ENCODE data around the gene OCA2. TPM values are rescaled to one million over a fixed set of nuclear protein-coding genes. Genes with fewer than 3 reads are reported as not detected.

Gene OCA2
- total RNA-seq, 1 donor from 2014 or later = not detected

DNA sequence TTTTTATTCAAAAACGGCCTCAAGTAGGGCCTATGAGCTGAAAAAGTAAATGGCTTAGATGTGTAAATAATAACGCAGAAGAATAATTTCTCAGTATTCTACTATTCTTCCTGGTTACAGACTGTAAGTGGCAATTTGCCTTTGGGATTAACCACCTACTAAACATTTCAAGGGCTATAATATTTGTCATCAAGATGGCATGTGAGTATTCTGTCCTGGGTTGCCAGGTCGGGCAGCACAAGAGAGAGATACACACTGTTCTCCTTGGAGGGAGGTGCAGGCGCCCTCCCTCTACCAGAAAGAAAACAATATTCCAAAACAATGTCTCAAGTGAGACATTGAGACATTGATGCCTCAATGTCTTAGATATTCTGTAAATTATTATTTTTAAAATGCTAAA is 278.4 kb downstream of the OCA2 start:
- no peak for DNase-seq (ENCODE audit: low read depth in 2 of 2)

GRCh38 chr15:27820232-27820631 is 278.9 kb downstream of the OCA2 start:
- DNase-seq (ENCODE audit: low read depth in 2 of 2) = no peak

- no peak for DNase-seq (ENCODE audit: low read depth in 2 of 2)
Observed at GRCh38 chr15:27817258-27817657, 281.9 kb downstream of the OCA2 start.

- DNase-seq (ENCODE audit: low read depth in 2 of 2) = no peak
Observed at GRCh38 chr15:27816790-27817189, 282.3 kb downstream of the OCA2 start.

DNA sequence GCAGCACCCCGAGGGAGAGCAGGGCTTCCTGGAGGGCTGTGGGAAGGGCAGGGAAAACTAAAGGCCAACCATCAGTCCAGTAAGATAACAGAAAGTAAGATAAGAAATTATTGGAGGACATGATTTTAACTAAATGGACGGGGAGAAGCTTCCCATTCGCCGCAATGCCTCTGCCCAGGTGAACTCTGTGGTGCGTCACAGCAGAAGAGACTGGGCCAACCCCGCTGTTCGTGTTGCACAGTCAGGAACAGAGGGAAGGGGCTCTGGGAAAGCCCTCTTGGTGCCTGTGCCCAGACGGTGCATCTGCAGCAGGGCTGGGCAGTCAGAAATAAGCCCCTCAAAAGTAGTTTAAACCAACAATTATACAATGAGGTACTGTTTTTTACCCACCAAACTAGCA is 284.1 kb downstream of the OCA2 start:
- DNase-seq (ENCODE audit: low read depth in 2 of 2) = no peak

- no peak for DNase-seq (ENCODE audit: low read depth in 2 of 2)
Observed at GRCh38 chr15:27813139-27813538, 286.0 kb downstream of the OCA2 start.

- DNase-seq (ENCODE audit: low read depth in 2 of 2) = no peak
Observed at GRCh38 chr15:27808182-27808581, 290.9 kb downstream of the OCA2 start.

- no peak for DNase-seq (ENCODE audit: low read depth in 2 of 2)
Observed at GRCh38 chr15:27807335-27807734, 291.8 kb downstream of the OCA2 start.

DNA sequence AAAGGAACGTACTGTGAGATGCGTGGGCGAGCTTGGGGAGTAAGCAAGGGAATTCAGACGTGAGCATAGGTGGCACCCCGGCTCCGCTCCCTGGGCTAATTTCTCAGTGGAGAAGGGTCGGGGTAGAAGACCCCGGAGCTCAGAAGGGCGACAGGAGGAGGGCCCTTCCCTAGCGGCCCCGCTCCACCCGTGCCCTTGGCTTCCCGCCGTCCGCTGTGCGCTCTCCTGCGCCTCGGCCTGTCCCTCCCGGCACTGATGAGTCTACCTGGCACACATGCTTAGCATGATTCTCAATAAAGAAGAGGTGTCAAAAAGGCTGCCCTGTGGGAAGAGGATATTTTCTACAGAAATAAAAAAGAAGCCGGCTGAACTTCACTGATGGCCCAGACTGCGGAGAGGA is 292.7 kb downstream of the OCA2 start:
- DNase-seq (ENCODE audit: low read depth in 2 of 2) = no peak

GRCh38 chr15:27805261-27806220 is 293.6 kb downstream of the OCA2 start:
- DNase-seq (ENCODE audit: low read depth in 2 of 2) = no peak

GRCh38 chr15:27804569-27805260 is 294.4 kb downstream of the OCA2 start:
- no peak for DNase-seq (ENCODE audit: low read depth in 2 of 2)

DNA sequence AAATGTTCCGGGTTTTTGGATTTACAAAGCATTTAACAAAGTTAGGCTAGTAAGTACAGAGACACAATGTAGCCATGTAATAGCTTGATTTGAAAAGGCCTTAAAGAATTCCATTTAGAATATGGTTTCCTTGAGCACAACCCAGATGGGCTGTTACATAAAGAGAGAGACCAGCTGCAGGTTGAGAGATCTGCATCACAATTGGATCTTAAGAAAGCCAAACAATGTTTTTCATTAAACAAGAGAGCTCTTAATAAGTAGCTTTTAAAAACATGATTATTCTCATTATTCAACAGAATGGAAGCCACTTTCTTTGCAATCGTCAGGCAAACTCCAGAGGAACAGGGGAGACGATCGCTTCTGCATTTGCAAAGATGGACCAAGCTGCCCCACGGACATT is 300.3 kb downstream of the OCA2 start:
- DNase-seq (ENCODE audit: low read depth in 2 of 2) = no peak

DNA sequence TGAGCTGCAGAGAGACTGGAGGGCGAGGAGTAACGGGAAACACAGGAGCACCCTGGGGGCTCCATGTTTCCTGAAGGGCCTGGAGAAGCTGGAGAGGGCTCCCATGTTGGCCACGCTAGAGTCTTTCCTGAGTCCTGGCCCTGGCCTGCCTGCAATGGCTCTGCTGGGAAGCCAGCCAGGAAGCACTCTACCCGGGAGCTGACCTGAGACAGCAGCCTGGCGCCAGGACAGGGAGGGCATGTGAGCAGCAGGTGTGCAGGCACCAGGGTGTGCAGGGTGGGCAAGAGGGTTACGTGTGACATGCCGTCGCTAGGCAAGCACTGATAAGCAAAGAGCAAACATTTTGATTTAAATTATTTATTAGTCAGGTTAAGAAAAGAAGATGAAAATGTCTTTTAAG is 301.4 kb downstream of the OCA2 start:
- no peak for DNase-seq (ENCODE audit: low read depth in 2 of 2)

GRCh38 chr15:27796405-27797320 is 302.5 kb downstream of the OCA2 start:
- DNase-seq (ENCODE audit: low read depth in 2 of 2) = no peak

DNA sequence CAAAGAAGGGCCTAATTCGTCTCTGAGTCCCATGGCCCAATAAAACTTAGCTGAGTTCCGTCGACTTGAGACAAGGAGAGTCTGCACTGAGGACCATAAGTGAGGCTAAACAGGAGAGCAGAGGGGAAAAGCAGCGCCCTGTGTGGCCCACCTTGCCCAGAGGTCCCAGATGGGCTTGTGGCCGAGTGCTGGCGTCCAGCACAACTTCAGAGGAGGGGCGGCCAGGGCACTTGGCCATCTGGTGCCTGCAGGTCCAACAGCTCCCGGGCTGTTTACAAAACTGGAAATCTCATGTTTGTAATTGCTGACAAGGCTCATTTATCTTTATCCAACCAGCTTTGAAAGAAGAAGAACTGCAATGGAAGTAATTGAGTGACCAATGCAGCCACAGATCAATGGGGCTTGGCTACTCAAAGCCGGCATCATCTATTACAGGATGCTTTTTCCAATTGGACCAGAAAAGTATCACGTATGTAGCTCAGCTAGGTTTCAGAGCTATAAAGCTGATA is 306.3 kb downstream of the OCA2 start:
- DNase-seq (ENCODE audit: low read depth in 2 of 2) = no peak

GRCh38 chr15:27790270-27790669 is 308.8 kb downstream of the OCA2 start:
- DNase-seq (ENCODE audit: low read depth in 2 of 2) = no peak

DNA sequence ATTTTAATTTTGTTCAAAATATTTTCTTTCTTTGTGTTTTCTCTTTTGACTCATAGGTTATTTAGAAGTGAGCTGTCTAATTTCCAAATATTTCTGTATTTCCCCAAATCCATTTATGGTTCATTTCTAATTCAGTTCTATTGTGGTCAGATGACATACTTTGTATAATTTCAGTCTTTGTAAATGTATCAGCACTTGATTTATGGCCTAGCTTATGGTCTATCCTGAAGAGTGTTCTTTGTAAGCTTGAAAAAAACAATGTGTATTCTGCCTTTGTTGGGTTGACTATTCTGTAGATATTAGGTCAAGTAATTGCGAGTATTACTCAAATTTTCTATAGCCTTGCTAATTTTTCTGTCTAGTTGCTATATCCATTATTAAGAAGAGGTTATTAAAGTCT is 311.2 kb downstream of the OCA2 start:
- DNase-seq (ENCODE audit: low read depth in 2 of 2) = no peak

DNA sequence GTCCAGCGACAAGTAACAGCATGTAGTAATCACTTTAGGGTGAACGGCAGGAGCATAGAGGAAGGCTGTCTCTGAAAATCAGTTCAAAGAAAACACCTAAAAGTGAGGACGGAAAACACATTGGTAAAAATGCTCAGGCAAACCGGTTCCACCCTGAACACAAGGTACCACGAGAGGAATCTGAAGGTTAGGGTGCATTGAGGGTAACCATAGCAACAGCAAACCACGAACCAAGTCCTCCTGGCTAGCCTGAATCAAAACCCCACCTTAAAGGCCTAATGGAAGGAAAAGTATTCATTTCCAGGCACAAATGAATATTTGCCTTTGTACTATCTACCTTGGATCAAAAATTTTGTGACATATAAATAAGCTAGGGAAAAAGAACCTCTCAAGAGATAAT is 315.0 kb downstream of the OCA2 start:
- no peak for DNase-seq (ENCODE audit: low read depth in 2 of 2)

DNA sequence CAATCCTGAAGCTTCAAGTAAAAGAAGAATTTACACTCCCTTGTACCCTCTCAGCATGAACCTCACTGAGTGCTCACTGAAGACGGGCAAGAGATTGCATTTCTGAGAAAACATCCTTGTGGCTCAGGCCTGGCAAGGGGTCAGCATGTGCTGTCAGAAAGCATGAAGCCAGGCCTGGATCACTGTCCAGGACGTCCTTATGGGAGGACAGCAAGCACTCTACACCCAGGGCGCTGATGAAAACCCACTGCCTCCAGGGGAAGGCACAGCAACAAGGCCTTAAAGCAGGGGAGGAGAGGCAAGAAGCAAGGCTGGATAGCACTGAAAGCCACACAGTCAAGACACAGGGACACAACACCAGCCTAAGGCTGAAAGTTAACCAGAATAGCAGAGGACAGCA is 315.4 kb downstream of the OCA2 start:
- DNase-seq (ENCODE audit: low read depth in 2 of 2) = no peak

DNA sequence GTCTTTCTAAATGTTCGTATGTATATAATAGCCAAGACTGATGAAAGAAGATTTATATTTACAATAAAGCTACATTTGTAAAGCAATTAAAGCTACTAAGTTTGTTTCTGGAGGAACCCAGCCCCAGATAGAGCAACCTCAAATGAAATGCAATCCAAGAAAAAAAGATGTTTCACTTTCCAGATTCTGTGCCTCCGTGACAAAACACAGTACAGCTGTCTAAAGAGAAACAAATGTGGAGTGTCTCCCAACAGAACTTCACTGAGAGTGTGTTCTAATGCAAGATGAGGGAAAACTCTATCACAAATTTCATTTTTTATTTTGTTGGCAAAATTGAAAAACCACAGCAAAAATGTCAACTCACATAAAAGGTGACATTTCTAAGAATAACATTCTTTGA is 317.0 kb downstream of the OCA2 start:
- DNase-seq (ENCODE audit: low read depth in 2 of 2) = no peak

- no peak for DNase-seq (ENCODE audit: low read depth in 2 of 2)
Observed at GRCh38 chr15:27776501-27776900, 322.6 kb downstream of the OCA2 start.

GRCh38 chr15:27774638-27775037 is 324.5 kb downstream of the OCA2 start:
- DNase-seq (ENCODE audit: low read depth in 2 of 2) = no peak
